Left hindlimb (tissue), 1 donor: ENCODE measurements around the gene ACTL6B.
"Not testable (repeated sequence)": the region's sequence is repeated elsewhere in the genome, so short reads cannot be mapped to it uniquely, and the experiment has no call there.

Source experiments
- DNase-seq: peaks from one replicate; pipeline ENCODE4 v3.0.0-alpha.2; 2018

The ACTL6B gene

GRCh38 chr7:100671353-100672327 lies 15.4 kb upstream of the ACTL6B start:
- no peak for DNase-seq

- DNase-seq: no peak
Measured at GRCh38 chr7:100670074-100670473, 13.8 kb upstream of the ACTL6B start.

GRCh38 chr7:100669106-100669505 lies 12.9 kb upstream of the ACTL6B start:
- DNase-seq: not testable (repeated sequence)

- no peak for DNase-seq
Measured at GRCh38 chr7:100668069-100668449, 11.8 kb upstream of the ACTL6B start.

GRCh38 chr7:100667331-100668068 lies 11.3 kb upstream of the ACTL6B start:
- no peak for DNase-seq

GRCh38 chr7:100665168-100665726 lies 9.0 kb upstream of the ACTL6B start:
- DNase-seq: no peak

GRCh38 chr7:100662194-100662776 lies 6.0 kb upstream of the ACTL6B start:
- DNase-seq: not testable (repeated sequence)

- no peak for DNase-seq
Measured at GRCh38 chr7:100654908-100655831, 1.1 kb downstream of the ACTL6B start.

GRCh38 chr7:100649826-100650565 lies 6.3 kb downstream of the ACTL6B start:
- DNase-seq: no peak

- DNase-seq: no peak
Measured at GRCh38 chr7:100642534-100642907, 13.7 kb downstream of the ACTL6B start.

- DNase-seq: no peak
Measured at GRCh38 chr7:100641860-100642533, 14.3 kb downstream of the ACTL6B start.

GRCh38 chr7:100641463-100641859 lies 14.8 kb downstream of the ACTL6B start, which contains the start of gene TFR2:
Gene TFR2 (minus strand): TSS chr7:100641552. CDS start chr7:100641509, 43 bp downstream.
- no peak for DNase-seq

GRCh38 chr7:100640517-100641440 lies 15.5 kb downstream of the ACTL6B start:
- no peak for DNase-seq

GRCh38 chr7:100639995-100640516 lies 16.2 kb downstream of the ACTL6B start:
- no peak for DNase-seq

- DNase-seq: peak; percentile 54
Measured at GRCh38 chr7:100632951-100633717, 23.1 kb downstream of the ACTL6B start.

- DNase-seq: no peak
Measured at GRCh38 chr7:100630066-100630465, 26.2 kb downstream of the ACTL6B start.

- no peak for DNase-seq
Measured at GRCh38 chr7:100629117-100629716, 27.0 kb downstream of the ACTL6B start.

GRCh38 chr7:100627238-100627549 lies 29.1 kb downstream of the ACTL6B start:
- DNase-seq: no peak
